Forelimb muscle (tissue), 1 donor: ENCODE results near the gene DDIT3. TPM values are rescaled to one million over a fixed set of nuclear protein-coding genes. Genes with fewer than 3 reads are reported as not detected.
"Not testable (repeated sequence)": the region's sequence is repeated elsewhere in the genome, so short reads cannot be mapped to it uniquely, and the experiment has no call there.

ENCODE experiments used
- DNase-seq: peaks from one replicate; pipeline ENCODE4 v3.0.0-alpha.2; 2013; ENCODE audit warnings: low read depth
- polyA plus RNA-seq: library from polyadenylated mRNA; unstranded; fragments of 120-200 nt; gene quantifications from one replicate; pipeline ENCODE4 v1.2.1, GENCODE V29; 2013; ENCODE audit not compliant: insufficient read length

DDIT3 gene
- polyA plus RNA-seq, 1 donor: 12.6 TPM

GRCh38 chr12:57525615-57526383 lies 5.5 kb upstream of the DDIT3 start:
- no peak for DNase-seq

GRCh38 chr12:57524814-57525614 lies 4.7 kb upstream of the DDIT3 start:
- no peak for DNase-seq

GRCh38 chr12:57523706-57524614 lies 3.6 kb upstream of the DDIT3 start:
- DNase-seq: no peak

GRCh38 chr12:57522887-57523705 lies 2.8 kb upstream of the DDIT3 start:
- DNase-seq: no peak

GRCh38 chr12:57522011-57522886 lies 1.9 kb upstream of the DDIT3 start, which contains the start of gene MBD6:
Gene MBD6 (plus strand): TSS chr12:57522824. CDS start chr12:57524304, 1,480 bp downstream.
- DNase-seq: no peak

GRCh38 chr12:57521525-57522010 lies 1.3 kb upstream of the DDIT3 start:
- DNase-seq: no peak

- DNase-seq: no peak
Measured at GRCh38 chr12:57519796-57520052, 590 bp downstream of the DDIT3 start.

- DNase-seq: no peak
Measured at GRCh38 chr12:57518920-57519795, 1.2 kb downstream of the DDIT3 start.

GRCh38 chr12:57518176-57518919 lies 2.0 kb downstream of the DDIT3 start:
- DNase-seq: no peak

- DNase-seq: not testable (repeated sequence)
Measured at GRCh38 chr12:57517718-57518117, 2.6 kb downstream of the DDIT3 start.

- DNase-seq: no peak
Measured at GRCh38 chr12:57517187-57517586, 3.1 kb downstream of the DDIT3 start.

- DNase-seq: no peak
Measured at GRCh38 chr12:57516617-57517153, 3.6 kb downstream of the DDIT3 start.

GRCh38 chr12:57515934-57516541 lies 4.3 kb downstream of the DDIT3 start:
- DNase-seq: no peak

- DNase-seq: no peak
Measured at GRCh38 chr12:57515408-57515933, 4.8 kb downstream of the DDIT3 start.

GRCh38 chr12:57514720-57515407 lies 5.5 kb downstream of the DDIT3 start:
- DNase-seq: no peak

GRCh38 chr12:57514246-57514645 lies 6.1 kb downstream of the DDIT3 start:
- not testable (repeated sequence) for DNase-seq

GRCh38 chr12:57513677-57514076 lies 6.6 kb downstream of the DDIT3 start:
- not testable (repeated sequence) for DNase-seq
